ENCODE data around the gene BRAF.
"Not testable (repeated sequence)": the region's sequence is repeated elsewhere in the genome, so short reads cannot be mapped to it uniquely, and the experiment has no call there.

Gene BRAF

GRCh38 chr7:140918236-140918635 lies 6.5 kb downstream of the BRAF start:
- no peak for DNase-seq (ENCODE audit: low read depth)

- DNase-seq (ENCODE audit: low read depth): no peak
These were observed 7.5 kb downstream of the BRAF start for GRCh38 chr7:140917258-140917657.

GRCh38 chr7:140915935-140916555 lies 8.7 kb downstream of the BRAF start:
- no peak for DNase-seq (ENCODE audit: low read depth)

- DNase-seq (ENCODE audit: low read depth): no peak
These were observed 10.6 kb downstream of the BRAF start for GRCh38 chr7:140914083-140914482.

- not testable (repeated sequence) for DNase-seq (ENCODE audit: low read depth)
These were observed 11.2 kb downstream of the BRAF start for GRCh38 chr7:140913596-140913928.

GRCh38 chr7:140911746-140912145 lies 13.0 kb downstream of the BRAF start:
- no peak for DNase-seq (ENCODE audit: low read depth)

GRCh38 chr7:140909476-140910161 lies 15.1 kb downstream of the BRAF start:
- DNase-seq (ENCODE audit: low read depth): no peak

- DNase-seq (ENCODE audit: low read depth): no peak
These were observed 16.4 kb downstream of the BRAF start for GRCh38 chr7:140908361-140908760.

- no peak for DNase-seq (ENCODE audit: low read depth)
These were observed 20.8 kb downstream of the BRAF start for GRCh38 chr7:140903741-140904480.

GRCh38 chr7:140902303-140902953 lies 22.3 kb downstream of the BRAF start:
- DNase-seq (ENCODE audit: low read depth): no peak

GRCh38 chr7:140901941-140902302 lies 22.8 kb downstream of the BRAF start:
- no peak for DNase-seq (ENCODE audit: low read depth)

GRCh38 chr7:140899883-140900282 lies 24.8 kb downstream of the BRAF start:
- no peak for DNase-seq (ENCODE audit: low read depth)

GRCh38 chr7:140898786-140899536 lies 25.8 kb downstream of the BRAF start:
- DNase-seq (ENCODE audit: low read depth): no peak

GRCh38 chr7:140896996-140897395 lies 27.7 kb downstream of the BRAF start:
- DNase-seq (ENCODE audit: low read depth): no peak

- no peak for DNase-seq (ENCODE audit: low read depth)
These were observed 35.1 kb downstream of the BRAF start for GRCh38 chr7:140889645-140890044.

- no peak for DNase-seq (ENCODE audit: low read depth)
These were observed 35.6 kb downstream of the BRAF start for GRCh38 chr7:140889150-140889549.

GRCh38 chr7:140888087-140888486 lies 36.6 kb downstream of the BRAF start:
- no peak for DNase-seq (ENCODE audit: low read depth)

- DNase-seq (ENCODE audit: low read depth): no peak
These were observed 38.9 kb downstream of the BRAF start for GRCh38 chr7:140885735-140886334.

GRCh38 chr7:140883378-140883777 lies 41.4 kb downstream of the BRAF start:
- no peak for DNase-seq (ENCODE audit: low read depth)

- DNase-seq (ENCODE audit: low read depth): not testable (repeated sequence)
These were observed 41.9 kb downstream of the BRAF start for GRCh38 chr7:140882834-140883233.

- no peak for DNase-seq (ENCODE audit: low read depth)
These were observed 43.1 kb downstream of the BRAF start for GRCh38 chr7:140881507-140882228.

Data from activated gamma-delta T cell treated with anti-CD3 and anti-CD28 coated beads, Interleukin-2, amount 50 U/mL, for 16 hours (primary cell).